T-helper 2 cell treated with Interferon-gamma antibody and Interleukin-4, amounts not matched to agents 5 μg/mL and 100 μg/mL, for 36 hours (primary cell): ENCODE results near the gene SPC25.
A peak's percentile ranks its signal among the peaks of the same experiment; 100 is the strongest.
"Not testable (repeated sequence)": the region's sequence is repeated elsewhere in the genome, so short reads cannot be mapped to it uniquely, and the experiment has no call there.

Source experiments
- DNase-seq: peaks from one replicate; pipeline ENCODE4 v3.0.0; 2021; ENCODE audit warnings: low spot score
- H3K27ac Mint-ChIP-seq: one replicate; pipeline ENCODE4 v1.8.0; 2021; ENCODE audit warnings: mild to moderate bottlenecking, mixed read lengths
- H3K27me3 Mint-ChIP-seq: one replicate; pipeline ENCODE4 v1.8.0; 2021; ENCODE audit warnings: low read depth, mixed read lengths
- H3K36me3 Mint-ChIP-seq: one replicate; pipeline ENCODE4 v1.8.0; 2021; ENCODE audit warnings: low read depth, mixed read lengths
- H3K4me1 Mint-ChIP-seq: one replicate; pipeline ENCODE4 v1.8.0; 2021; ENCODE audit warnings: low read depth, mixed read lengths
- H3K4me3 Mint-ChIP-seq: one replicate; pipeline ENCODE4 v1.8.0; 2022; ENCODE audit warnings: mild to moderate bottlenecking, moderate library complexity, mixed read lengths
- H3K9me3 Mint-ChIP-seq: one replicate; pipeline ENCODE4 v1.8.0; 2021; ENCODE audit warnings: mixed read lengths

Gene SPC25, protein sequence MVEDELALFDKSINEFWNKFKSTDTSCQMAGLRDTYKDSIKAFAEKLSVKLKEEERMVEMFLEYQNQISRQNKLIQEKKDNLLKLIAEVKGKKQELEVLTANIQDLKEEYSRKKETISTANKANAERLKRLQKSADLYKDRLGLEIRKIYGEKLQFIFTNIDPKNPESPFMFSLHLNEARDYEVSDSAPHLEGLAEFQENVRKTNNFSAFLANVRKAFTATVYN

DNA sequence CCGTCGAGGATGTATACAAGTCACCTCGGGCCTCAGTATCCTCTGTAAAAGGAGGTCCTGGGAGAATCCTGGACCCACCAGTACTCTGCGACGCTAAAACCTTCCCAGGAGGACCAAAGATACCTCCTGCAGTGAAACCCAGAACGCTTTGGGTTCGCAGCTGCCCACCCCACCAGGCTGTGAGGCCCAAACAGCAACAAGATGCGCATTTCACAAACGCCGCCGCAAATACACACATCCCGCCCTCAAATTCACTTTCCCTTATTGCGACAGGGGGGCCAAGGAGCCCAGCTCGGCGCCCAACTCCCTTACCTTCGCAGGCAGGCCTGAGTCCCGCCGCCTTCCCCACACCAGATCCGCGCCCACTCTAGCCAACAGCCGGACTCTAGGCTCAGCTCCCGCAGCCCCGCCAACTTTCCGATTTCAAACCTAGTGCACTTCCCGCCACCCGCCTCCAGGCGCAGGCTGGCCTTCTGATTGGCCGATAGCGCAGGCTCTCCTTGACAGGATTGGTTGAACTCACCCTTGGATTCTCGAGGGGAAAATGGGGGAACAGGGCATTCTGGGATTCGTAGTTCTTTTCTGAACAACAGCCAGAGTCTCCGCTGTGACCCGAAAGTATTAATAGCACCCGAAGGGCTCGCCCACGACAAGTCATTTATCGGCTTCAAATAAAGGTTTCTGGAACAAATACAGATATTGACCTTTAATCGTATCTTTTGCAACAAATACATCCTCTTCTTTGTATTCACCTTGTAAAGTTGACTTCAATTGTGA is at the start of gene SPC25:
SPC25 (minus strand) TSS at position 425 of the 777 bp plus-strand sequence. CDS start 911 bp downstream, outside the sequence.
- DNase-seq, result peak; percentile 88
- H3K4me1 Mint-ChIP-seq, result peaks cover 12% of the 10 kb centered on the region
- peaks cover 21% of the 10 kb centered on the region for H3K36me3 Mint-ChIP-seq
- H3K27me3 Mint-ChIP-seq, result peaks cover 37% of the 10 kb centered on the region
- H3K9me3 Mint-ChIP-seq, result no peaks in the 10 kb centered on the region
- H3K4me3 Mint-ChIP-seq, result peak within 1 kb of the TSS; percentile 97
- peak within 1 kb of the TSS; percentile 96 for H3K27ac Mint-ChIP-seq

DNA sequence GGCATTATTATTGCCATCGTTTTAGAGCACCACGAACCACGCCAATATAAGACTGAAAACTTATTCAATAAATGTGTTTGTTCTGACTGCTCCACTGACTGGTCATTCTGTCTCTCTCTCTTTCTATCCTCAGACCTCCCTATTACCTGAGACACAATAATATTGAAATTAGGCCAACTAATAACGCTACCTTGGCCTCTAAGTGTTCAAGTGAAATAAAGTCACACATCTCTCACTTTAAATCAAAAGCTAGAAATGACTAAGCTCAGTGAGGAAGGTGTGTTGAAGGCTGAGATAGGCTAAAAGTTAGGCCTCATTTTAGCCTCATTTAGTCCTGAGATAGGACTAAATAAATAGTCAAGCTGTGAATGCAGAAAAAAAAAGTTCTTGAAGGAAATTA is 49.7 kb upstream of the SPC25 start:
- H3K27me3 Mint-ChIP-seq, result peaks cover 19% of the 10 kb centered on the region
- peaks cover 2% of the 10 kb centered on the region for H3K4me1 Mint-ChIP-seq
- no peak for DNase-seq
- H3K4me3 Mint-ChIP-seq, result no peak overlapping the region
- H3K9me3 Mint-ChIP-seq, result no peaks in the 10 kb centered on the region
- no peak overlapping the region for H3K27ac Mint-ChIP-seq
- H3K36me3 Mint-ChIP-seq, result no peaks in the 10 kb centered on the region

GRCh38 chr2:168939061-168939460 is 48.8 kb upstream of the SPC25 start:
- Mint-ChIP-seq H3K27ac (no peak overlapping the region), H3K36me3 (no peaks in the 10 kb centered on the region), H3K27me3 (peaks cover 20% of the 10 kb centered on the region), H3K4me1 (peaks cover 1% of the 10 kb centered on the region), H3K9me3 (no peaks in the 10 kb centered on the region), H3K4me3 (no peak overlapping the region)
- no peak for DNase-seq

GRCh38 chr2:168935810-168936581 is 45.8 kb upstream of the SPC25 start:
- Mint-ChIP-seq H3K9me3 (no peaks in the 10 kb centered on the region), H3K36me3 (no peaks in the 10 kb centered on the region), H3K27ac (no peak overlapping the region), H3K27me3 (peaks cover 23% of the 10 kb centered on the region), H3K4me3 (no peak overlapping the region), H3K4me1 (no peaks in the 10 kb centered on the region)
- no peak for DNase-seq

- no peak for DNase-seq
Measured at GRCh38 chr2:168934826-168935225, 44.6 kb upstream of the SPC25 start.

DNA sequence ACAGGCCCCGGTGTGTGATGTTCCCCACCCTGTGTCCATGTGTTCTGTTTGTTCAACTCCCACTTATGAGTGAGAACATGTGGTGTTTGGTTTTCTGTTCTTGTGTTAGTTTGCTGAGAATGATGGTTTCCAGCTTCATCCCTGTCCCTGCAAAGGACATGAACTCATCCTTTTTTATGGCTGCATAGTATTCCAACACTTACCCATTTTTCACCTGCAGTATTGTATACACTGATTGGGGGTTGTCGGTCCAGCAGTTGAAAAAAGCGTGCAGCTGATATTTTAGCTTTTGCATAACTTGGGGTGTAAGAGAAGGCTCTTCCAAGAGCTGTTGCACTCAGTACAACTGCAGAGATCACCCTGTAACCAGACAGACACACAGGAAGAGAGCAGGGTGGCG is 41.9 kb upstream of the SPC25 start:
- not testable (repeated sequence) for H3K4me1 Mint-ChIP-seq, H3K9me3 Mint-ChIP-seq, DNase-seq, H3K36me3 Mint-ChIP-seq, H3K4me3 Mint-ChIP-seq, H3K27ac Mint-ChIP-seq
- H3K27me3 Mint-ChIP-seq, result peaks cover 44% of the 10 kb centered on the region

More at GRCh38 chr2:168934826-168935225, 44.6 kb upstream of the SPC25 start:
- Mint-ChIP-seq H3K36me3 (no peaks in the 10 kb centered on the region), H3K4me1 (no peaks in the 10 kb centered on the region), H3K27me3 (peaks cover 33% of the 10 kb centered on the region), H3K4me3 (no peak overlapping the region), H3K27ac (no peak overlapping the region), H3K9me3 (no peaks in the 10 kb centered on the region)

GRCh38 chr2:168930242-168930641 is 40.0 kb upstream of the SPC25 start:
- no peak for DNase-seq
- Mint-ChIP-seq H3K4me3 (no peak overlapping the region), H3K27me3 (peaks cover 48% of the 10 kb centered on the region), H3K36me3 (no peaks in the 10 kb centered on the region), H3K4me1 (no peaks in the 10 kb centered on the region), H3K27ac (no peak overlapping the region), H3K9me3 (no peaks in the 10 kb centered on the region)

DNA sequence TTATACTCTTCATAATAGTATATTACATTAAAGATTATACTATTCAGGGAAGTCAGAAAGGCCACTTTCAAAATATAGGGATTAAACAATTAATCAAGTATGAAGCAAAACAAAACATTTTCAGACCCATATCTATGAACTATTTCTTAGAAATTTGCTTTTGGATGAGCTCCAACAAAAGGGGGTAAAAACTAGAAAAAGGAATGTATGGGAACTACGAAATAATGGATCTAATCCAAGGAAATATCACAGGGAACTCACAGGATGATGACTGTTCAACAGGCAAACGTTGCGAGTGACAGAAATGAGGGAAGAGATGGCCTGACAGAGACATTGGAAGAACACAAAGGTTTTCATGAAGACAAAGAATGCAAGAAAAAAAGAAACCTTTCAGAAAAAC is 38.8 kb upstream of the SPC25 start:
- no peak overlapping the region for H3K4me3 Mint-ChIP-seq
- no peaks in the 10 kb centered on the region for H3K36me3 Mint-ChIP-seq
- no peaks in the 10 kb centered on the region for H3K4me1 Mint-ChIP-seq
- no peaks in the 10 kb centered on the region for H3K9me3 Mint-ChIP-seq
- DNase-seq, result no peak
- H3K27me3 Mint-ChIP-seq, result peaks cover 44% of the 10 kb centered on the region
- no peak overlapping the region for H3K27ac Mint-ChIP-seq

- peaks cover 47% of the 10 kb centered on the region for H3K27me3 Mint-ChIP-seq
- H3K4me3 Mint-ChIP-seq, result no peak overlapping the region
- no peak for DNase-seq
- H3K27ac Mint-ChIP-seq, result no peak overlapping the region
- H3K4me1 Mint-ChIP-seq, result no peaks in the 10 kb centered on the region
- no peaks in the 10 kb centered on the region for H3K9me3 Mint-ChIP-seq
- no peaks in the 10 kb centered on the region for H3K36me3 Mint-ChIP-seq
Measured at GRCh38 chr2:168928113-168928831, 38.0 kb upstream of the SPC25 start.

GRCh38 chr2:168926621-168927386 is 36.6 kb upstream of the SPC25 start:
- DNase-seq, result no peak
- Mint-ChIP-seq H3K27ac (no peak overlapping the region), H3K9me3 (no peaks in the 10 kb centered on the region), H3K36me3 (no peaks in the 10 kb centered on the region), H3K4me3 (no peak overlapping the region), H3K27me3 (peaks cover 59% of the 10 kb centered on the region), H3K4me1 (no peaks in the 10 kb centered on the region)

DNA sequence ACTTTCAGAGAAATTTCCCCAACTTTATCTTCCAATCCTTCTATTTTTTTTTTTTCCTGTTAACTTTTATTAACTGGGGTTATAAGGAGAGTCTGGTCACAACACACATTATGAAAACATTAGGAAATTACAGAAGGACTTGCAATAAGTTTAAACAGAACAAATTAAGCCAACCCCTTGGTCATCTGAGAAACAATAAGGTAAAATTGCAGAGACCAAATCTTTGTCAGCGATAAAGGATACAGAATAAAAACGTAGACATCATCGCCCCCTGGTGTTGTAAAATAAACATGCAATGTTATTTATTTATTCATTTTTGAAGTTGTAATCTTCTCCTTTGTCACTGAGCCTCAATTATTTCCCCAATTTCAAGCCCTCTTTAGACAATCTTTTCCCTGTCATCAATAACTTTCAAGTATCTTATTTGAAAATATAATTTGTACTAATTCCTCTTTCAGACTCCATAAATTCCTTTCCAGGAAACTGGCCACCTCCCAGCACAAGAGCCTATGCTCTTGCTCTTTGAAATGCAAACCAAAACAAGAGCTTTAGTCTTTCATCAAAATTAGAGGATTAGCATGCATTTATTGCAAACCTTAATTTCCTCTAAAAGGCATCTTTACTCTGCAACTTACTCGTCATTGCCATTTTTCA is 30.4 kb upstream of the SPC25 start:
- no peak for DNase-seq
- H3K27ac Mint-ChIP-seq, result no peak overlapping the region
- H3K36me3 Mint-ChIP-seq, result peaks cover 6% of the 10 kb centered on the region
- H3K4me1 Mint-ChIP-seq, result peaks cover 9% of the 10 kb centered on the region
- peaks cover 6% of the 10 kb centered on the region for H3K9me3 Mint-ChIP-seq
- H3K27me3 Mint-ChIP-seq, result peaks cover 68% of the 10 kb centered on the region
- no peak overlapping the region for H3K4me3 Mint-ChIP-seq

DNA sequence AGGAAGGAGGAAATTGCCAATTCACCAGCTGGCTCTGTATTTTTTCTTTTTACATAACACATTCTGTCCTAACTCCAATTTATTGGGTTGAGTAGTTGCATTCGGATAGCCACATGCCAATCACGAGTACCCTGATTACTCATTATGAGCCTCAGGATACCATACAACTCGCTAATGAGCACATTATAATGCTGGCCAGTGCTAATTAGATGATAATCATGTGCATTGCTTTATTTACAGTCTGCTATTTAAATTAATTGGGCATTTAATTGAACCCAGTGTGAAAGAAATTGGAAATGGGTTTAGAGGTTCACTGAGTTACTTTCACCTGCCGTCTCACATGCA is 26.1 kb upstream of the SPC25 start:
- Mint-ChIP-seq H3K27ac (peak overlapping the region; percentile 2), H3K4me3 (no peak overlapping the region), H3K36me3 (peaks cover 16% of the 10 kb centered on the region), H3K27me3 (peaks cover 64% of the 10 kb centered on the region), H3K4me1 (peaks cover 16% of the 10 kb centered on the region), H3K9me3 (peaks cover 26% of the 10 kb centered on the region)
- no peak for DNase-seq
